H54 (cell line): ENCODE data around the gene SESN2.

Experiments
- DNase-seq: peaks from one replicate; pipeline ENCODE4 v3.0.0; 2011; ENCODE audit warnings: low spot score, mixed read lengths; ENCODE audit not compliant: insufficient read length
- FAIRE-seq: peaks from 3 replicates; lab custom pipeline; 2011; peaks lifted over from hg19 to GRCh38; lab: Jason Lieb, UNC
- POLR2A ChIP-seq: IDR thresholded peaks from 2 replicates; pipeline ENCODE4 v1.6.1; 2011; ENCODE audit warnings: low read depth, mild to moderate bottlenecking, low read length

The SESN2 gene

DNA sequence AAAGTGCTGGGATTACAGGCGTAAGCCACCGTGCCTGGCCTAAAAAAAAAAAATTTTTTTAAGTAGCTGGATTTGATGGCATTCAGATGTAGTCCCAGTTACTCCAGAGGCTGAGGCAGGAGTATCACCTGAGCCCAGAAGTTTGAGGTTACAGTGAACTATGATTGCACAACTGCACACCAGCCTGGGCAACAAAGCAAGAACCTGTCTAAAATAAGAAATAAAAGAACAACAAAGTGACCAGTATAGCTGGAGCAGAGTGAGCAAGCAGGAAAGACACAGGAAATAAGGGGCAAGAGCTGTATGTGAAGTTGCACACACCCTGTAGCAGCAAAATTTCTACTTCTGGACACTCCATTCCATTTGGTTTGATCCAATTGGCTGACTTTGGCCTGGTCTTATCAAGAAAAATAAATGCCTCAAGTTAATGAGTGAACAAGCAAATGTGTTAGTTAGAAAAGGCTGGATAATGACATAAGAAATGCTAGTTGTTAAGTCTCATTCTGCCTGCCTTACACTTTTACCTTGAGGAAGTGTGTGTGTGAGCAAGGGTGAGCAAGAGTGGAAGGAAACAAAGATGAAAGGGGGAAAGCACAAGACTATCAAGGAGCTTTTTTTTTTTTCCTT lies 15.5 kb upstream of the SESN2 start:
- no peak for TF ChIP-seq POLR2A
- FAIRE-seq, result no peak
- no peak for DNase-seq

DNA sequence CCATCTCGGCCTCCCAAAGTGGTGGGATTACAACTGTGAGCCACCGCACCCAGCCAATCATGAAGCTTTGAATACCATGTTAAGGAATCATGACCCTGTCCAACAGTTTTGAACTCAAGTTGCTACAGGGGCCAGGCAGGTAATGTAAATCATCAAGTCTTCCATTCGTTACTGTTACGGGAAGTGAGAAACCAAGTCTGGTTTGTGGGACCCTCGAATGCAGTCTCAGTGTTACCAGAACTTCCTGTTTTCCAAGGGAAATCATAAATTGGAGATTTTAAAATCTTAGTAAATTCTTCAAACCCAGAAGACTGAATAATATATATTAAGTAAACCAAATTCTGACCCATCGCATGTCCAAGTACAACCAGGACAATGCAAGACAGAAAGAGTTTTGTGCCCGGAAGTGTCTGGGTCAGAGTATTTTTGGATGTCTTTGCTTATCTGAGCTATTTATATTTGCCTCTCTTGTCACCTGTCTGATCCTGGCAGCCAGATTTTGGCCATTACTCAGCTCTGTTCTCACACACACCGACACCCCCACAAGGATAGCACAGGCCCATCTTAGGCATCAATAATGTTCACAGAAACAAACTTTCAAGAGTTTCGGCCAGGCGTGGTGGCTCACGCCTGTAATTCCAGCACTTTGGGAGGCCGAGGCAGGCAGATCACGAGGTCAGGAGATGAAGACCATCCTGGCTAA lies 14.6 kb upstream of the SESN2 start:
- FAIRE-seq (no peak), DNase-seq (no peak)
- no peak for TF ChIP-seq POLR2A

DNA sequence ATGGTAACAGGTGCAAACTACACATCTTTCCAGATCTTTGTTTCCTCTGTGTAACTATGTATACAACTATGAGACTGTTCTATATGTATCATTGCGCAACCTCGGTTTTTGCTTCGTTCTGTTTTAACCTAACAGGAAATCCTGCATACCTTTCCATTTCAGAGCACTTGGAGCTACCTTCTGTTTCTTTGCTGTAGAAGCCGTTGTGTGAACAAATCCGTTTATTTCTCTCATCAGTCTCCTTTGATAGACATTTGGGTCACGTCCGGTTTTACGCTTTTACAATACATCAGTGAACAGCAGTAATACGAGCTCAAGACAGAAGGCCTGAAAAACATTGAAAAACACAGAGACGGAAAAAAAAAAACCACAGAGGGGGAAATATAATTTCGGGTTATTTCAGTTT lies 12.9 kb upstream of the SESN2 start:
- TF ChIP-seq POLR2A, result no peak
- FAIRE-seq (no peak), DNase-seq (no peak)

DNA sequence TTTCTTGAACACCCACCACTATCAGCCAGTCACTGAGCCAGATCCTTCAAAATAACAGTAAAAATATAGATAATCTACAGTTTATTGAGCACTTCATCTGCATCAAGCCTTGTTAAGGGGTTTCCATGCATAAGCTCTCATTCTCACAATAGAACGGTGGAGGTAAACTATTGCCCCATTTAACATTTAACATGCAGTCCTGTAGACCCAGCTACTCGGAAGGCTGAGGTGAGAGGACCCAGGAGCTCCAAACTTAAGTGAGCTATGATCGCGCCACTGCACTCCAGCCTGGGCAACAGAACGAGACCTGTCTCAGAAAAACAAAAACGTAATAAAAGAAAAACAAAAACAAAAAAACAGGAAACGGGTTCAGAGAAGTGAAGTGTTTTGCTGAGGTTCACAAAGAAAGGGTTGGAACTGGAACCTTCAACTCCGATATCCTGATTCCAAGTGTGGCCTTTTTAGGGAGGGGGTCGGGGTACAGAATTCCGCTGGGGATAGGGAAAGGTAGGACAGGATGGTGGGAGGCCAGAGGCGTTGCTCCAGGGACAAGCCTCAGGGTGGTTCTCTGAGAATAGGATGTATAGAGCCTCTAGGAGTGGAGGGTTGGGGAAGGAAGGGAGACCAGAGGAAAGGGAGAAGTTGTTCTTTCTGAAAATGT lies 11.6 kb upstream of the SESN2 start:
- TF ChIP-seq POLR2A, result no peak
- DNase-seq (no peak), FAIRE-seq (no peak)

DNA sequence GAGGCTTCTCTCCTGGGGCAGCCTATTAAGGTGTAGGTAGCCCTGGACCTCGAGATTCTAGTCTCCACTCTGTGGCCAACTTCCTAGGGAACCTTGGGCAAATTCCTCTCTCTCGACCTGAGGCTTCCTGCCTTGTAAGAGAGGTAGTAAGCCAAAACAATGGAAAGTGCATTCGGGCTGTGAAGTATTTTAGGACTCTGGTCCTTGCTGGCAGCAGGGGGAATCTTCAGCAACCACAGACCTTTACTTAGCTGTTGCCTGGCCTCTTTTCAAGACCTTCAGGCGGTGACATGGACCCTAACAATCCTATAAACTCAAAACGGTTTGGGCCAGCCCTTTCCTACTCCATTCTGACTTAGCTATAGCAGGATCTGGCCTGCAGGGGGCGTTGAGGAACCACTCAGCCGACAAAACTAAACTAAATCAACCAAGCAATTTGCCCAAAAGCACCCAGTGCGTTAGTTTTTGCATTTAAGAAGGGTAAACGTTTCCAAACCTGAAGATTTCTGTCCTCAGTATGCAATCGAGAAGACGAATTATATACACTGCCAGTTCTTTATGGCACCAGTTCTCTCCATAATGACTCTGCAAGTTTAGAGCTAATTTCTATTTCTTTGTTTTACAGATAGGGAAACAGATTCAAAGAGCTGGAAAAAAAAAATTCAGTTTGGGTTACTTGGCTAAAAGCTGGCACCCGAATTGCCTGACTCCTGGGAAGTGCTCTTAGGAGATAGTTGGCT lies 10.9 kb upstream of the SESN2 start:
- FAIRE-seq (peak; percentile 69), DNase-seq (no peak)

DNA sequence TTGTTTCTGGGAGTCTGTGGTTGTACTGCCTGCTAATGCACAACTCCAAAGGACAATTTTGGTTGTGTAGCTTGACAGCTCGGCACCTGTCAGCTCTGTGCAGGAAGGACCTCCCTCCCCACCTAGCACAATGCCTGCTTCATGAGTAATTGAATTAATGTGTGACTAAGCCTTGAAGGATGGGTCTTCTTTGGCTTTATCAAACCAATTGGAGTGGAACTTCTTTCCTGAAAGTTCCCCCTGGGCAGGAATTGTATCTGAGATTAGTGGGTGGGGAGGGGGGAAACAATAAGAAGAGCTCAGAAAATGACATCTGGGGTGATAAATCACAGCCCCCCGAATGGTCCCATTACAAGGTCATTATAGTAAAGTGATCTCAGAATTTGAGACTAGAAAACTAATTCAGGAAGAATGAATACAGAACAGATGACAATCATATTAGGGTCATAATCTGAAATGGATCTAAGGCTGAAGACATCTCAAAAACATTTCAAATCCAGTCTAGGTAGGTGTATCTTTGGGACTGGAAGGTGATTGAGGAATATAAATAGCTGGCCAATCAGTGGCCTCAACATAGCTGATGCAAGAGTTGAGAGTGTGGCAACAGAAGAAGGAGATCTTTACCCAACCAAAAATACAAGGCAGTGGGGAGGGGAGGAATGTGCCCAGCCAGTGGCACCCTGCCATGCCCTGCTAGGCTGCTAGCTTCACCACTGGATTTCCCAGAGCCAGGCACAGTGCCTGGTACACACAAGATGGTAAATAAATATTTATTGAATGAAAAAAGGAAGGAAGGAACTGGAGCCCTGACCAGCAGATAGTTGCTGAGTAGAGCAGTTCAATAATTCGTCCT lies 10.1 kb upstream of the SESN2 start:
- DNase-seq (no peak), FAIRE-seq (peak; percentile 50)
- no peak for TF ChIP-seq POLR2A

More for the DNA sequence above, 10.9 kb upstream of the SESN2 start:
- TF ChIP-seq POLR2A, result no peak

DNA sequence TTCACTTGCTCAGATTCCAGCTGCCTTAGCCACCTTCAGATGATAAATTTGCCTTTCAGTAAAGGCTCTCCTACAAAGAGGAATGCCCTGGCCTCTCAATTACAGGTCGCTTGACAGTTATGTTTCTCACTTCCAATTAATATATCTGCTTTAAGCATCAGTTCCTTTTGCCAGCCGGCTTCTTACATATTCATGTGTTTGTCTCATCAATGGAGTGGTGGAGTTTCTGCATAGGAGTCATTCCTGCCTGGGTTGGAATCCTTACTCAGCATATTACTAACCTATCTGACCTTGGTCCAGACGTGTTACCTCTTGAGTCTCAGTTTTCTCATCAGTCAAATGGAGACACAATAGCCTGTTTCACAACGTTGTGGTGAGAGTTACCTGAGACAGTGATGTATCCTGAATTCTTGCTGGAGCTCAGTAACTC lies 9.4 kb upstream of the SESN2 start:
- TF ChIP-seq POLR2A, result no peak
- FAIRE-seq (no peak), DNase-seq (no peak)

DNA sequence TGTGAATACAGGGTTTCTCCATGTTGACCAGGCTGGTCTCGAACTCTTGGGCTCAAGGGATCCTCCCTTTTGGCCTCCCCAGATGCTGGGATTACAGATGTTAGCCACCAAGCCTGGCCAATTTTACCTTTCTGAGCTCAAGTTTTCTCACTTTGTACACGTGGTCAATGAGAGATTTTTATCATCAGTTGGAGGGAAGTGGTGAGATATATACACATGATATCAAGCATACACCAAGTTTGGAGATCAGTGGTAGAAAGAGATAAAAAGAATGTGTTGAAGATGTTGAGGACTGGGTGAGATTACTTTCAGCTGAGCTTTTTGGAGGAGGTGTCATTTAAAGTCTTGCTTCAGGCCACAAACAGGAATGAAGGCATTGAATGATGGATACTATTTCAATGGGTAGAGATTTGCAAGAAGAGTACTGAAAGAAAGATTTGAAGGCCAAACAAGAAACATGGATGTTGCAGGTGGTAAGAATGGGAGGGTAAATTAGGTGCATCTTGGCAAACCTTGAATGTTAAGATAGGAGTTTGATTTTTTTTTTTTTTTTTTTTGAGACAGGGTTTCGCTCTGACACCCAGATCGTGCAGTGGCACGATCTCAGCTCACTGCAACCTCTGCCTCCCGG lies 3.0 kb upstream of the SESN2 start:
- TF ChIP-seq POLR2A, result no peak
- no peak for FAIRE-seq
- no peak for DNase-seq

DNA sequence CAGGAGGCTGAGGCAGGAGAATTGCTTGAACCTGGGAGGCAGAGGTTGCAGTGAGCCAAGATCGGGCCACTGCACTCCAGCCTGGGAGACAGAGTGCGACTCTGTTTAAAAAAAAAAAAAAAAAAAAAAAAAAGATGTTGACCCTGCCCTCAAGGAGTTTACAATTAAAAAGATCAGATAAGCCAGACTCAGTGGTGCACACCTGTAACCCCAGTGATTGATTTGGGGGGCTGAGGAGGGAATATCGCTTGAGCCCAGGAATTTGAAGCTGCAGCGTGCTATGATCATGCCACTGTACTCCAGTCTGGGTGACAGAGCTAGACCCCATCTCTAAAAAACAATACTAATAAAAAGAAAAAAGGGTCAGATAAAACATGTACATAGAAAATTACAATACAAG lies 1.6 kb upstream of the SESN2 start:
- no peak for DNase-seq
- FAIRE-seq, result no peak
- TF ChIP-seq POLR2A, result no peak

DNA sequence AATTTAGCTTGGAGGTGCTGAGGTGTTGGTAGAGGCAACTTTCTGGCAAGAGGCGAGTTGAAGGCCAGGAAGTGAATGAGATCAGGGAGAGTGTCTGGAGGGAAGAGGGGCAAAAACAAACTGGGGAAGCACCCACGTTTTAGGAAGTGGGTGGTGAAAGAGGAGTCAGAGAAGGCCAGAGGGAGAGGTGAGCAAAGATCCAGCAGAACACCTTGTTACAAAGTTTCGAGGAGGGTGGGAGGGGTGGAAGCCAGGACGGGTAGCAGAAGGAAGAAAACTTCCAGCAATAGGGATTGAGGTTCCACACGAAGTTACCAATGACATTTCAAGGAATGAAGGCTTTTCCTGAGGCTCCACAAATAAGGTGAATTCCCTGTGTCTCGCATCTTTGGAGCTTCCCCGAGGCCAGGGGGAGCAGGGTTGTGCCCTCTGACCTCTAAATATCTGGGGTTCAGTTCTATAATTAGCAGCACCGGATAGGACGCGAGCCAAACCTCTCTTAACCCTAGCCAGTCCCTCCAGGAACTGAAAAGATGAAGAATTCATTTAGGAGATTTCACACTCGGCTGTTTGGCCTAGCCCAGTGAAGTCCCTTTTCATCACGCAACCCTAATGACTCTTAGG lies 578 bp upstream of the SESN2 start:
- DNase-seq (no peak), FAIRE-seq (no peak)
- no peak for TF ChIP-seq POLR2A

DNA sequence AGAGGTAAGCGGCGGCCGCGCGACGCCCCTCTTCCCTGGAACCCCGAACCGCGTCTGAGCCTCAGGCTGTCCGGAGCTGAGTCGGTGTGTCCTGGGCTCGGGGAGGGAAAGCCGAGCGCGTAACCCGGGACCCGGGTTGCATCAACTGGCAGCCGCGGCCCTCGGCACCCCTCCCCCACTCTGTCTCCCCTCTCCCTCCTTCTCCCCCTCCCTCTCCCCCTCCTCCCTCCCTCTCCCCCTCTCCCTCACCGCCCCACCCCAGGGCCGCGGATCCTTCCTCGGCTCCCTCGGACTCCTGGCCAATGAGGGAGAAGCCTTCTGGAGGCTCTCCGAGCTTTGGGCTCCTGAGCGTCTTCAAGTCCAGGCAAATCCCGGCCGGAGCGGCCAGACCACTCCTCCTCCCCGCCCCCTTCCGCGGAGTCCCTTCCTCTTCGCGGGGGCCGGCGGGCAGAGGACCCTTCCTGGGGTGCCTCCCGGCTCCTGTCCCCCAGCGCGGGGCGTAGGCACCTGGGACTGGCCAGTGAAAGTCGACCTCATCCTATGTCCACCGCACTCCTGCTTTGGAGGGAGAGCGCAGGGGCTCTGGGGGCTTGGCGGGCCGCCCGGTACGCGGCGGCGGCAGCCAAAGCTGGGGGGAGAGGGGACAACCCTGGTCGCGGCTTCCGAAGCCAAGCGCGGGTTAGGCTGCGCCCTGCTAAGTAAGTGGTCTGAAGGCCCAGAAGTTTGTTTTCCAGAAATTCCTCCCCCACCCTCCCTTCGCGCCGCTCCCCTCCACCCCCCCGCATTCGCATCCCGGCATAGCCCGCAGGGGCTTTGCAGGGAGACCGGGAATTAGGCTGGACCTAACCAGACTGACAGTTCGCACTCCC lies 850 bp downstream of the SESN2 start:
- no peak for DNase-seq
- FAIRE-seq, result no peak
- no peak for TF ChIP-seq POLR2A
